Measurements from ENCODE around the gene PRDM10. TPM values are rescaled to one million over a fixed set of nuclear protein-coding genes. Genes with fewer than 3 reads are reported as not detected.

The PRDM10 gene
- total RNA-seq, 1 experiment from 2014 or later, result 9.8 TPM

DNA sequence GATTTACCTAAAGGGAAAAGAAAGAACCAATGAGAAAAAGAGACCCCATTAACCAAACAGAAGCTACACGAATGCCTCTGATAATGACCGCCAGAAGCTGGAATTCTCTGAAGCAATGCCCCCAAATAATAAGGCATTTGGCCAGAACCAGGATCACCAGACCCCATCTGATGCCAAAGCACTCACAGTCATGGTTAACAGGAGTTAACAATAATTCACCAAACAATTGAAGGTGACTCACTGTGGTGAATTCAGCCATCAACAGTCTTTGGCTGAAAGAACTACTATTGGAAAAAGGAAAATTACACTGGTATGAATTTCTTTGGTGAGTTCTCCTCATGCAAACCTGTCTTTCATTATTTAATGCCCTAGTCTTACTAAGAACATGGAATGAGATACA is 85.4 kb downstream of the PRDM10 start:
- H3K36me3 ChIP-seq (ENCODE audit: insufficient read depth, low read length), result no peaks in the 10 kb centered on the region
- no peaks in the 10 kb centered on the region for H3K79me2 ChIP-seq (ENCODE audit: low read length)
- no peaks in the 10 kb centered on the region for H3K27me3 ChIP-seq (ENCODE audit: low read length)
- H3K9me2 ChIP-seq (replicated peaks; ENCODE audit: insufficient read depth, low read length), result no peaks in the 10 kb centered on the region
- H2AFZ ChIP-seq (ENCODE audit: low read length), result no peak overlapping the region
- no peaks in the 10 kb centered on the region for H4K20me1 ChIP-seq (ENCODE audit: insufficient read depth, low read depth, low read length)
- no peak overlapping the region for H3K27ac ChIP-seq (ENCODE audit: low read length)
- H3K9ac ChIP-seq (ENCODE audit: low read length), result no peak overlapping the region
- no peak overlapping the region for H3K4me3 ChIP-seq (ENCODE audit: low read length)
- H3K4me2 ChIP-seq (ENCODE audit: low read depth, low read length, poor library complexity, severe bottlenecking), result no peak overlapping the region
- no peak for DNase-seq
- H3K9me3 ChIP-seq (ENCODE audit: low read length), result no peaks in the 10 kb centered on the region
- H3K4me1 ChIP-seq (ENCODE audit: low read length), result no peaks in the 10 kb centered on the region

DNA sequence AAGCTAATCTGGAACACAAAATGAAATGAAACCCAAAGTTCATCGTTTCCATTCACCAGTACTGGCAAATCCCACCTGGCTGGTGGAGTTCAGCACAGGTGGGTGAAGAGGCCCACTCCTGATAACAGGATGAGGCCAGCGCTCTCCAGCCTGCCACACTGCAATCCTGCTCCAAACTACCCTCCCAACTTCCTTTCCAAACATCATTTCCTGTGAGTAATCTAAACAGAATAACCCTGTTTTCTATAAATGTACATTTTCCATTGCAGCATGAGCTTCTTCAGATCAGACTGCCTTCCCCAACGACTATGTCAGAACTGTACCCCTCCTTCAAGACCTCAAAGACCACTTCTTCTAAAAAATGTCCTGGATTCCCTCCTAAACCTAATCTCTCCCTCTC is 91.3 kb downstream of the PRDM10 start:
- no peaks in the 10 kb centered on the region for H3K9me3 ChIP-seq (ENCODE audit: low read length)
- no peak for DNase-seq
- no peak overlapping the region for H2AFZ ChIP-seq (ENCODE audit: low read length)
- H3K4me1 ChIP-seq (ENCODE audit: low read length), result no peaks in the 10 kb centered on the region
- no peaks in the 10 kb centered on the region for H3K9me2 ChIP-seq (replicated peaks; ENCODE audit: insufficient read depth, low read length)
- no peaks in the 10 kb centered on the region for H3K27me3 ChIP-seq (ENCODE audit: low read length)
- no peaks in the 10 kb centered on the region for H3K36me3 ChIP-seq (ENCODE audit: insufficient read depth, low read length)
- H3K79me2 ChIP-seq (ENCODE audit: low read length), result no peaks in the 10 kb centered on the region
- no peak overlapping the region for H3K4me3 ChIP-seq (ENCODE audit: low read length)
- no peak overlapping the region for H3K27ac ChIP-seq (ENCODE audit: low read length)
- H4K20me1 ChIP-seq (ENCODE audit: insufficient read depth, low read depth, low read length), result no peaks in the 10 kb centered on the region
- H3K4me2 ChIP-seq (ENCODE audit: low read depth, low read length, poor library complexity, severe bottlenecking), result no peak overlapping the region
- no peak overlapping the region for H3K9ac ChIP-seq (ENCODE audit: low read length)

DNA sequence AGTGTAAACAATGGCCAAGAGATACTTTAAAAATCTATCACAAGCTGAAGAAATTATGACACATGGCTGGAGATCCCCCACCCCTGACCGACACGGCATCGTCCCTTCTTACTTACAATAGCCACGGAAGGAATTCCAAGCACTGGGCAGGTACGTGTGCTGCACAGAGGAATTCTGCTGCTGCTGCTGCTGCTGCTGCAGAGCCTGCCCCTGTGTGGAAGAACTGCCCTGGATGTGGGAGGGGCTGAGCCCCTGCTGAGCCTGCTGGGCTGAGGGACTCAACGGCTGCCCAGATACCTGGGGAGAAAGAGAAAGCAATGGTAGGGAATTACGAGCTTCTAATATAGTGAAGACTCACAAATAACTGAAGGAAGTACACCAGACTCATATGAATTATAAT is 92.3 kb downstream of the PRDM10 start:
- Histone ChIP-seq H3K9me2 (replicated peaks; ENCODE audit: insufficient read depth, low read length) (no peaks in the 10 kb centered on the region), H2AFZ (ENCODE audit: low read length) (no peak overlapping the region), H3K36me3 (ENCODE audit: insufficient read depth, low read length) (no peaks in the 10 kb centered on the region)

DNA sequence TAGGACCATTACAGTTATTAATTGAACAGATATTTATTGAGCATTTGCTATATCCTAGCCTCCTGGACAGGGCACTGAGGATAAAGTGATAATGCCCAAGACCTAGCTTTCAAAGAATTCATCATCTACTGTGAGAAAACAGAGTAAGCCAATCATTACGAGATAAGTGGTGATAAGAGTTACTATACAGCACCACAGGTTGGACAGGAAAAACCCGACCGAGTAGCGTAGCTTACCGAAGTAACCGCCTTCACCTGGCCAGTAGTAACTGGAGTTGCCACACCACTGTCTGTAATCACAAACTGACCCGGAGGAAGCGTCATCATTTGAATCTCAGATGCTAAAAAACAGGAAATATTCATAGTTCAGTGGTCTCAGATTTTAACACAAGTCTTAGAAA is 97.2 kb downstream of the PRDM10 start:
- Histone ChIP-seq H3K9me2 (replicated peaks; ENCODE audit: insufficient read depth, low read length) (no peaks in the 10 kb centered on the region), H3K79me2 (ENCODE audit: low read length) (no peaks in the 10 kb centered on the region), H3K9me3 (ENCODE audit: low read length) (no peaks in the 10 kb centered on the region), H3K4me2 (ENCODE audit: low read depth, low read length, poor library complexity, severe bottlenecking) (no peak overlapping the region), H3K9ac (ENCODE audit: low read length) (no peak overlapping the region), H3K4me3 (ENCODE audit: low read length) (no peak overlapping the region), H2AFZ (ENCODE audit: low read length) (no peak overlapping the region), H3K27me3 (ENCODE audit: low read length) (no peaks in the 10 kb centered on the region), H4K20me1 (ENCODE audit: insufficient read depth, low read depth, low read length) (no peaks in the 10 kb centered on the region), H3K4me1 (ENCODE audit: low read length) (no peaks in the 10 kb centered on the region), H3K27ac (ENCODE audit: low read length) (no peak overlapping the region), H3K36me3 (ENCODE audit: insufficient read depth, low read length) (no peaks in the 10 kb centered on the region)
- DNase-seq, result no peak

More for the DNA sequence above, 92.3 kb downstream of the PRDM10 start:
- Histone ChIP-seq H3K79me2 (ENCODE audit: low read length) (no peaks in the 10 kb centered on the region), H3K4me2 (ENCODE audit: low read depth, low read length, poor library complexity, severe bottlenecking) (no peak overlapping the region), H3K27ac (ENCODE audit: low read length) (no peak overlapping the region), H3K4me3 (ENCODE audit: low read length) (no peak overlapping the region), H3K9me3 (ENCODE audit: low read length) (no peaks in the 10 kb centered on the region), H3K9ac (ENCODE audit: low read length) (no peak overlapping the region), H3K4me1 (ENCODE audit: low read length) (no peaks in the 10 kb centered on the region), H3K27me3 (ENCODE audit: low read length) (no peaks in the 10 kb centered on the region), H4K20me1 (ENCODE audit: insufficient read depth, low read depth, low read length) (no peaks in the 10 kb centered on the region)
- DNase-seq, result no peak

DNA sequence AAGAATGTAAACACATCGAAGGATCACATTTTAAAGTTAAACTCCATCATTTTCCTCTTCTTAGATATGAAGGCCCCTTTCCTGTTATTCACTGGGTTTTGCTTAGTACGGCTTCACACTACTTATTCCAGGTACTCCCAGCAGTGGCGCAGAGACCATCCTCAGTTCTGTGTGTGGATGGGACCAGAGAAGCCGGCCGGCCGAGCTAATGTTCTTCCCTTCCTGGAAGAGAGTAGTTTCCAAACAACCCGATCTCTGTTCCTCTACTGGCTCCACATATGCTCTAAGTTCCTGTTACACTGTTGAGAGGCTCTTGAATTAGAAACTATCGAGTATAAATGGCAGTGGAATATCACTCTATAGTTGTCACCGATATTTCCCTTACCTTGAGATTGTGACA is 106.6 kb downstream of the PRDM10 start:
- H3K9me3 ChIP-seq (ENCODE audit: low read length), result no peaks in the 10 kb centered on the region
- H3K36me3 ChIP-seq (ENCODE audit: insufficient read depth, low read length), result 0 out of 2 replicates have a peak, but pooled peaks cover 9% of the 10 kb centered on the region
- H3K79me2 ChIP-seq (ENCODE audit: low read length), result peaks cover 31% of the 10 kb centered on the region
- no peaks in the 10 kb centered on the region for H3K27me3 ChIP-seq (ENCODE audit: low read length)
- no peak overlapping the region for H3K27ac ChIP-seq (ENCODE audit: low read length)
- H3K9me2 ChIP-seq (replicated peaks; ENCODE audit: insufficient read depth, low read length), result no peaks in the 10 kb centered on the region
- peaks cover 15% of the 10 kb centered on the region for H3K4me1 ChIP-seq (ENCODE audit: low read length)
- no peak overlapping the region; the same call in 1 of the 2 replicates for H2AFZ ChIP-seq (ENCODE audit: low read length)
- no peaks in the 10 kb centered on the region for H4K20me1 ChIP-seq (ENCODE audit: insufficient read depth, low read depth, low read length)
- peak overlapping the region; percentile 66 for H3K9ac ChIP-seq (ENCODE audit: low read length)
- no peak for DNase-seq
- H3K4me3 ChIP-seq (ENCODE audit: low read length), result peak overlapping the region; percentile 82
- peak overlapping the region; percentile 79 for H3K4me2 ChIP-seq (ENCODE audit: low read depth, low read length, poor library complexity, severe bottlenecking)

DNA sequence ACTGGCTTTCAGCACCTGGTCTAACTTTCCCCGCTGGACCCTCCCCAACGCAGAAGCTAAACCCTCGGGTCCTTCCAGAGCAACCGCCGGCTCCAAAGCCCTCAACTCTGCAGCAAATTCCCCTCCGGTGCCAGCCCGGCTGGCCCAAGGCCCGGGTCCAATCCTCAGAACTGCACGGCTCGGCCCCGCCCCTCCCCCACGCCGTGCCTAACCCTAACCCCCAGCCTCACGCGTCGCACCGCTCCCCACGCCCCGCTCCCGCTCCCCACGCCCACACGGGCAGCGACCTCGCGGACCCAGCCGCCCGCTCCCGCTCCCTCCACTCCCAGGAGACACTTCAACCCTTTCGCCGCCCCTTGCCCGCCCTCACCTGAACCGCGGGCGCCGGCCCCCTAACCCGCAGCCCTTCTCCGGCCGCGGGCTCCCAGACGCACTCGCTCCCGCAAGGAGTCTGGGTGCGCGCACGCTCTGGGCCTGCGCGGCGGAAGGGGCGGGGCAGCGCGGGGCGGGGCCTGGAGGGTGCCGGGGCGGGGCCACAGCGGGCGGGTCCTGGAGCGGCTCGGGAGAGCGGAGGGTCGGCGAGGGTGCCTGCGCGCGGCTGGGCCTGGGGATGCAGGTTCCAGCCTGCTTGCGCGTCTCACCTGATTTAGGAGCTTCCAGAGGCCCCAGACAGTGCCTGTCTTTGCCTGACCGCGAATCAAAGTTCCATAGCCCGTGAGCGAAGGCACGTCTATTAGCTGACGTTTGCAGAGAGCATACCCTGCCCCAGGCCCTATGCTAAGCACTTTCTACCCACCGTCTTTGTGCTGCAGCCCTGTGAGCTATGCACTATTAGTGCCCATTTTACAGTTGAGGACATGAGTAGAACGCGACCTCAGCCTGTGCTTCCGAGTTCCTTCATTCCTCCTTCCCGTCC is 107.3 kb downstream of the PRDM10 start, which contains the start of gene NFRKB:
Gene NFRKB (minus strand): TSS at position 453 of the 916 bp plus-strand sequence. CDS start 2,729 bp downstream, outside the sequence.
- no peaks in the 10 kb centered on the region for H3K9me2 ChIP-seq (replicated peaks; ENCODE audit: insufficient read depth, low read length)
- no peaks in the 10 kb centered on the region for H3K9me3 ChIP-seq (ENCODE audit: low read length)
- H3K4me3 ChIP-seq (ENCODE audit: low read length), result peak within 1 kb of the TSS; percentile 82
- no peaks in the 10 kb centered on the region for H4K20me1 ChIP-seq (ENCODE audit: insufficient read depth, low read depth, low read length)
- peak; percentile 88 for DNase-seq
- peaks cover 31% of the 10 kb centered on the region for H3K79me2 ChIP-seq (ENCODE audit: low read length)
- no peaks in the 10 kb centered on the region for H3K27me3 ChIP-seq (ENCODE audit: low read length)
- H2AFZ ChIP-seq (ENCODE audit: low read length), result no peak within 1 kb of the TSS; the same call in 1 of the 2 replicates
- H3K27ac ChIP-seq (ENCODE audit: low read length), result peak within 1 kb of the TSS; percentile 43; the same call in 1 of the 2 replicates
- H3K4me1 ChIP-seq (ENCODE audit: low read length), result peaks cover 15% of the 10 kb centered on the region
- H3K4me2 ChIP-seq (ENCODE audit: low read depth, low read length, poor library complexity, severe bottlenecking), result peak within 1 kb of the TSS; percentile 79
- peak within 1 kb of the TSS; percentile 79 for H3K9ac ChIP-seq (ENCODE audit: low read length)
- 0 out of 2 replicates have a peak, but pooled peaks cover 9% of the 10 kb centered on the region for H3K36me3 ChIP-seq (ENCODE audit: insufficient read depth, low read length)

DNA sequence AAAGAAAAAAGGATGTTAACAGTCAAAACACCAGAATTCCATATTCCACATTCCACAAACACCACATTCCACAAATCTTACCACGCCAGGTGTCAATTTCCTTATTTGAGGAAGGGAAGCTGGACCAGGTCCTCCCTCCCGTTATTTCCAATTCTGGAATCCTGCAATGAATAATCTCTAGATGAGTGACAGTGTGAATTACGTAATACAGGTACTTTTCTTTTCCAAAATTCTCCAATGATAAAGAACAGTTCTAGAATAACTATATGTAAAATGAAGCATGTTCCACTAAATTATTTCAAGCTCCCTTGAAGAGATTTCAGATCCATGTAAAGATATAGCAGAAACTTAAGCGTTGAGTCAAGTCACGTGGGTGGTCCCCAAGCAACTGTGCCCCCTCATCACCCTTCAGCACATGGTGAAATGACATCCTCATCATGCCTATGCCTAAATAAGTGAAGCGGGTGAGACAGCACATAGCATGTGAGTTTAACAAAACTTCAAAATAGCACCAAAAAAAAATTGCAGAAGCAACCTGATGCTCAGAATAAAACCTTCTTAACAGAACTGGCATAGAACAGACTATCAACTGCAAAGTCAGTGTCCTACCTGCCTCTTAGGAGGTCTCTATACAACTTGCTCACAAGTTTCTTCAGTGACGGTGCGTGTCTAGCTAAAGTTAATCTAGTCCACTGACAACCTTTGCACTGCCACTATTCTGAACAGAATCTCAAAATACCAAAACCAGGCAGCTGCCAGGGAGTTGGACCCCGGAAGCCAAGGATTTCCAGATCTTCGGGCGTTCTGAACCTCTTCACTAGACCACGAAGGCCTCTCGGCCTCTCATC is 108.1 kb downstream of the PRDM10 start:
- Histone ChIP-seq H3K4me3 (ENCODE audit: low read length) (peak overlapping the region; percentile 82), H3K9ac (ENCODE audit: low read length) (peak overlapping the region; percentile 79), H3K4me1 (ENCODE audit: low read length) (peaks cover 15% of the 10 kb centered on the region), H3K27me3 (ENCODE audit: low read length) (no peaks in the 10 kb centered on the region), H3K9me3 (ENCODE audit: low read length) (no peaks in the 10 kb centered on the region), H3K36me3 (ENCODE audit: insufficient read depth, low read length) (0 out of 2 replicates have a peak, but pooled peaks cover 9% of the 10 kb centered on the region), H3K4me2 (ENCODE audit: low read depth, low read length, poor library complexity, severe bottlenecking) (peak overlapping the region; percentile 79), H3K27ac (ENCODE audit: low read length) (peak overlapping the region; percentile 43; the same call in 1 of the 2 replicates), H2AFZ (ENCODE audit: low read length) (no peak overlapping the region), H3K79me2 (ENCODE audit: low read length) (peaks cover 31% of the 10 kb centered on the region), H4K20me1 (ENCODE audit: insufficient read depth, low read depth, low read length) (no peaks in the 10 kb centered on the region), H3K9me2 (replicated peaks; ENCODE audit: insufficient read depth, low read length) (no peaks in the 10 kb centered on the region)
- DNase-seq, result peak; percentile 66

DNA sequence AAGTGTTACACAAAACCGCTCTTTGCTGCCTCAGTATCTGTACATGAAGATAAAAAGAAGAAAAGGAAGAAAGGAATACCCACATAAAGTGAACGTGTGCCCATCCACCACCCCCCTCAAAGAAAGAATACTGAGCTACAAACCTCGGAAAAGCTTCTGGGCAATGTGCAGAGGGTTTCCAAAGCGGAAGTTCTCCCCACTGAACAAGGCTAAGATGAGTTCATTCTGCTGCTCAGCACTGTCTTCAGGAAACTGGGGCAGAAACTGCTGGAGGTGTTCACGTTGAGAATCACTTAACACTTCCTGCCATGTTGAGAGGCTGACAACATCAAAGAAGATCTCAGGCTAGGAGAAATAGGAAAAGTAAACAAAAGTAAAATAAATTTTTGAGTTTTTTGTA is 114.2 kb downstream of the PRDM10 start:
- H3K9me2 ChIP-seq (replicated peaks; ENCODE audit: insufficient read depth, low read length), result no peaks in the 10 kb centered on the region
- DNase-seq, result no peak
- no peak overlapping the region for H3K27ac ChIP-seq (ENCODE audit: low read length)
- peaks cover 12% of the 10 kb centered on the region for H3K79me2 ChIP-seq (ENCODE audit: low read length)
- H3K4me1 ChIP-seq (ENCODE audit: low read length), result no peaks in the 10 kb centered on the region
- no peaks in the 10 kb centered on the region for H3K9me3 ChIP-seq (ENCODE audit: low read length)
- no peak overlapping the region for H3K9ac ChIP-seq (ENCODE audit: low read length)
- H3K36me3 ChIP-seq (ENCODE audit: insufficient read depth, low read length), result 0 out of 2 replicates have a peak, but pooled peaks cover 9% of the 10 kb centered on the region
- no peaks in the 10 kb centered on the region for H4K20me1 ChIP-seq (ENCODE audit: insufficient read depth, low read depth, low read length)
- no peak overlapping the region for H3K4me2 ChIP-seq (ENCODE audit: low read depth, low read length, poor library complexity, severe bottlenecking)
- H3K27me3 ChIP-seq (ENCODE audit: low read length), result no peaks in the 10 kb centered on the region
- H3K4me3 ChIP-seq (ENCODE audit: low read length), result no peak overlapping the region
- no peak overlapping the region for H2AFZ ChIP-seq (ENCODE audit: low read length)

All from Karpas-422 (cell line).